GM18505 (cell line): ENCODE results near the gene YWHAG.
"Not testable (repeated sequence)": the region's sequence is repeated elsewhere in the genome, so short reads cannot be mapped to it uniquely, and the experiment has no call there.

Experiments used
- ATAC-seq: cut with Tn5 transposase; IDR thresholded peaks from one replicate; pipeline ENCODE4 v1.9.1; 2021; ENCODE audit not compliant: unreplicated experiment
- POLR2A ChIP-seq: IDR thresholded peaks from 4 replicates; pipeline ENCODE4 v1.6.1; 2011; ENCODE audit warnings: borderline replicate concordance; ENCODE audit not compliant: insufficient read depth, insufficient read length; ENCODE audit errors: extremely low read depth

YWHAG gene

DNA sequence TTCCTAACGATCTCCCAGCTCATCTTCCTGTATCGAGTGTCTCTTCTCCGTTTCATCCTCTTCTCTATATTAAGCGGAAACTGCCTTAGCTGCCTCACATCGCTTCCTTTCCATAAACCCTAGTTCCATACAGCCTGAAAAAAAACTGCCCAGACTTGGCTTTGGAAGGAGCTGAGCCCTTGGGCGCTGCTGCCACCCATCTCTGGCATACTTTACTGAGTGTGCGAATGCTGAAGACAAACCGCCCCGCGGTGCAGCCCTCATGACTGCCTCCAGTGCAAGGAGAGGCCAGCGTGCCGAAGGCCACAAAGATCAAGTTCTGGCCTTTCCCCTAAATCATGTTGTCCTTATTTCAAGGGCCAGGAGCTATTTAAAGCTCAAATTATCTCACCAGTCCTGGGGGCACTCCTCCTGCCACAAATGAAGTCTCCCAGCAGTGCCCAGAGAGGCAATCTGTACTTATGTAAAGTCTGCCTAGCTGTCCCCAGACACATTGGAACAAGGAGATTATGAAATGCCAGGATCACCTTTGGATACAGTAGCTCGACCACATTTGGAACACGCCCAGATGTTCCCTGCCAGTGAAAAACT is 25.2 kb downstream of the YWHAG start:
- ATAC-seq = no peak
- TF ChIP-seq POLR2A = no peak

DNA sequence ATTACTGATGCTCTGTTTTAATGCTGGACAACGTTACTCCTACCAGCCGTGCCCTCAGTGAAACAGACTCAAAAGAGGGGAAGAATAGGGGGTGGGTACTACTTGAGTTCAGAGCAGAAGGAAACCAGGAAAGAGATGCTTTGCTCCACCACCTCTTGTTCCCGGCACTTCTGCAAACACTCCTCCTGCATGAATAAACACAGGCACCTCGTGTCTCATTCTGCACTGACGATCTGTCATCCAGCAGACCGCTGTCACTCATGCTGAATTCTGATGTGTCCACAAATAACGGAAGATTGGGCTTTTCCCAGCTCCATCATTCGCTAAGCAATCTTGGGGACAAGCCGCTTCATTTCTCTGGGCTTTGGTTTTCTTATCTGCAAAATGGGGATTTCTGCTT is 26.7 kb downstream of the YWHAG start:
- TF ChIP-seq POLR2A = no peak
- ATAC-seq = no peak

DNA sequence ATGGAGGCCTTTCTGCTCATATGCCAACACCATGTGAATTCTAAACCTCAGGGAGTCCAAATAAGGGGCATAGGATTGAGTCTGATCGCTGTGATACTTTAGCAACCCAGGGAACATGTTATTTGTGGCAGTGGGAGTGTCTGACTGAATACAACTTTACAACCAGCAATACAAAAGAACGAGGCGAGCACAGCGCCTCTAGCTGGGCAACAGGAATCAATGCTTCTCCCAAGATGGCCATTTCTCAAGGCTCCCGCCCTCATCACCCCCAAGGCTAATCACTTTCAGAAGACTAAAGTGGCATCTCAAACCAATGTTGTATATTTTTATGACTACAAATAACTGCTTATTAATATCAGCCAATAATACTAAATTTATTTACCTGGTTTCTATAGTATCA is 28.1 kb downstream of the YWHAG start:
- TF ChIP-seq POLR2A = no peak
- ATAC-seq = no peak

DNA sequence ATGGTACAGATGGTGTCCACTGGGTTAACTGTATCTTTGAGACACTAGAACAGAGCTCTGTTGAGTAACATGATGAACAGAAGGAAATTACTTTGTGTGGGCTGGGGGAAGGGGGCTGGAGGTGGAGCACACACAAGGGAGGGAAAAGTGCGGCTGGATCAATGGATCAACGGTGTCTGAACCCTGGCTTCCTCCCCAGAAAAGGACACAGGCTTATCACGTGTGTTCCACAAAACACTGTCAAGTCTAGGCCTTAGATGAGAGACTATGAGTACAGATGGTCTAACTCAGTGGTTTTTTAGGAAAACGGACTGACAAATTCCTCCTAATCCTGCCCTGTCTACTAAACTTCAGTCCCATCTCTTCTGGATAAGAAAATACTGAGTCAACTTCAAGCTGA is 28.5 kb downstream of the YWHAG start:
- TF ChIP-seq POLR2A = no peak
- ATAC-seq = no peak

DNA sequence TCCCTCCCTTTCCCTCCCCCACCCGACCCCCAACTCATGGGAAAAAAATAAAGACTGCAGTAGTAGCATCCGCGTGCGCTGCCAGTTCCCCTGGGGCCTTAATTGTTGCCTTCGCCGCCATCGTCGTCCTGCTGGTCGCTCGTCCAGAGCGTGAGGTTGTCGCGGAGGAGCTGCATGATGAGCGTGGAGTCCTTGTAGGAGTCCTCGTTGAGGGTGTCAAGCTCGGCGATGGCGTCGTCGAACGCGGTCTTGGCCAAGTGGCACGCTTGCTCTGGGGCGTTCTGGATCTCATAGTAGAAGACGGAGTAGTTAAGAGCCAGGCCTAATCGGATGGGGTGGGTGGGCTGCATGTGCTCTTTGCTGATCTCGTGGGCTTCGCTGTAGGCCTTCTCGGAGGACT is 29.3 kb downstream of the YWHAG start:
- no peak for ATAC-seq
- no peak for TF ChIP-seq POLR2A

DNA sequence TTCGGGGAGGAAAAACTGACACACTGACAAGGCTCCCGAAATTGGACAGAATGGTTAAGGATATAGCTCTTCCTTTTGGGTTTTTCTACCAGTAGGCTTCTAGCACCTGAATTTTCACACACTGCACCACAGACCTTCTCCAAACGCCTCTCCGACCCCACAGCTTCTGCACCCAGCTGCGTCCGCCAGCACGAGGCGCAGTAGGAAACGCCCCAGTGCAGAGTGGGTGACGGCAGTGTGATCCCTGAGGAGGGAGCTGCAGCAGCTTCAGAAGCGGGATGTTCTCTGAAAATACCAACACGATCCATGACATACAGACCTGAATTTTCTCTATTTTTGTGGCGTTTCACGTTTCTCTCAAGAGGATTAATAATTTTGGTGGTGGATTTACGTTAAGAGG is 30.4 kb downstream of the YWHAG start:
- no peak for TF ChIP-seq POLR2A
- ATAC-seq = no peak

DNA sequence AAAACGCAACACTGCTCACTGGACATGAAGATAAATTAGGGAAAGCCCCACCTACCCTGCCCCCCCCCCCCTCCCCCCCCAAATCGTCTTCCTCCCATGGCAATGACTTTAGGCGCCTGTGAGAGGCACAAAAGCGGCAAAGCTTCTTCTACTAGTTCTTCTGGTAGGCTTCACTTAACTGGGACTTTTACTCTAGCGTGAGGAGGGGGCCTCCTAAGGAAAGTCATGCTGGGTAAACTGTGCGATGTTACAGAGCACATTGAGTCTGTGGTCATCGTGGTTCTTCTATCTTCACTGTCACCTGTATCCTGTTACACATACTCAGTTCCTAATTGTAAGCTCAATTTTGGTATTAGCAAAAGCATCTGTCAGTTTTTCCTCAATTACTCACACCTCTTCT is 31.2 kb downstream of the YWHAG start:
- ATAC-seq = no peak
- TF ChIP-seq POLR2A = no peak

DNA sequence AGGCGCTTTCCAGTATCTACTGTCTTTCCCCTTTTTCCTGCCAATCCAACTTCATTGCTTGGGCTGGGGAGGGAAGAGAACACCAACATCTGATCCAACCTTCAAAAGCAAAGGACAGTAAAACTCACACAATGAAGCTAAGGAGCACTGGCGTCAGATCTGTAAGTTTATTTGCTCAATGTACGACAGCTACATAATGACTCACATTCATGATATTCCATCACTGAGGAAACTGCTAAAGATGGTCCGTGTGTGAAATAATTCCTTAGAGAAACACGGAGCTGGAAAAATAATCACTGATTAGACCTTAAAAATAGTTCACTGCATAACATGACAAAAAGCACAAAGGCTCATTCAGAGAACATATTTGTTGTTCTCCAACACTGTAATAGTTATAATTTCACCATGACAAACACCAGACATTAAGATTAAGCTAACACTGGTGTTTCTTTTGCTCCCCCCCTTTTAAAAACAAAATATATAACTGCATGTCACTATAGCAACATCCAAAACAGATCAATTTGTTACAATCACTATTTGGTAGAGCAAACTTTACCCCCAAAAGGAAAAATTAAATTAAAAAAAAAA is 32.1 kb downstream of the YWHAG start:
- no peak for ATAC-seq

DNA sequence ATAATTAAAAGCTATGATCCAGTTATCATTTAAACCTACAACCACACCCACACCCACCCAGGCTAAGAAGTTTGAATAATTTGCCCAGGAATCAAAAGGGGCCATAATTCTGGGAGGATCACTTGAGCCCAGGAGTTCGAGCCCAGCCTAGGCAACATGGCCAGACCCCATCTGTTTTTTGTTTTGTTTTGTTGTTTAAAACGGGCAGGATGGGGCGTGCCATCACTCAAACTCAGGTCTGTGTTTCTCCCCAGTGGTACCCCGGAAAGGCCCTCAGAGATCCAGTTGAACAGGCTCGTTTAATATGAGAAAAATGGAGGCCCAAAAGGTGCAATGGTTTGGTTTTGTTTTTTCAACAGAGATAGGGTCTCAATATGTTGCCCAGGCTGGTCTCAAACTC is 33.0 kb downstream of the YWHAG start:
- TF ChIP-seq POLR2A = no peak
- no peak for ATAC-seq

More for the DNA sequence above, 32.1 kb downstream of the YWHAG start:
- no peak for TF ChIP-seq POLR2A

DNA sequence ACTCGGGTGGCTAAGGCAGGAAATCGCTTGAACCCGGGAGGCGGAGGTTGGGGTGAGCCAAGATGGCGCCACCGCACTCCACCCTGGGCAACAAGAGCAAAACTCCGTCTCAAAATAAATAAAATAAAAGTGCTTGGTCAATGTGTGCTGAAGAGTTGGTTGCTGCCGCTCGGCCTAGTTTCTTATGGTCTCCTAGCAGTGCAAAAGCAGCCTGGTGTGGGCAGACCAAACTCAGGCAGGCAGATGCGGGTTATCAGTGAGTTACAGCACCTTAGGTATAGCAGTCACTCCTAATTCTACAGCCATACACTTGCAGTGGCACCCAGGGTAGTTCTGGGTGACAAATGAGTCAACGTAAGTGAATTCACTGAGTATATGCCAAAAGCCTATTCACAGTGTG is 33.7 kb downstream of the YWHAG start:
- no peak for TF ChIP-seq POLR2A

DNA sequence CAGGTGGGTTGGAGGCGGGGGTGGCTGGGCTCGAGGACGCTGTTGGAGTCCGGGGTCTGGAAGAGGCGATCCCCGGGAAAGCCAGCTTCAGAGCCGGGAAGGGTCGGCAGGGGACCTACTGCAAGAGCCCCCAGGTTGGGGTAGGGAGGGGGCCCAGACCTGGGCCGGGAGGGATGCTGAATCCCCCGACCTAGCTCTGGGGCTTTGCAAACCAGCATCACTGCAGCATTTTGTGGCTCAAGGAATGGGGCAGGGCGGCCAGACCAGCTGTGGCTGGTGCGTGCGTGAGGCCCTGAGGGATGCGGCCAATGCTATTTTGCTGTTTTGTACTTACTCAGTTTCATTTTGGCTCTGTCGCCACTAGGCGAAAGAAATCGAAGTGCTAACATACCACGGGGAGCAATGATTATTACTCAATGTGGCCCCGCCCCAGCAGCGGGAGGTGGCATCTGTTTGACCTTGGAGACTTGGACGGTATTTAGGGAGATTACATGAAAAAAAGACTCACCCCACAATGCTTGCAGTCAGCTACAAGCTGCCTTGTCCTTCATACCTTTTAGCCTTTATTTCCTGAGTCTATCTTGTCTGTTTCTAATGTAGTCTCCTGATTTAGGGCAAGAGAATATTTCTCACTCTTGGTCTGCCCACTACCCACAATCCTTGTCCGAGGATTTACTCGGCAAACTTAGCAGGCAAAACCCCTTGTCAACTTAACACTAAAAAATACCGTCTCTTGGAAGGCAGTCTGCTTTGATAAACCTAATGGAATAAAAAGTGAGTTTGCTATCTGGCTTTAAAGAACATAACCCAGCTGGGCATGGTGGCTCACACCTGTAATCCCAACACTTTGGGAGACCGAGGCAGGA is 40.1 kb downstream of the YWHAG start:
- ATAC-seq = peak; percentile 37
- peak; percentile 66 for TF ChIP-seq POLR2A

More for the DNA sequence above, 33.7 kb downstream of the YWHAG start:
- no peak for ATAC-seq

DNA sequence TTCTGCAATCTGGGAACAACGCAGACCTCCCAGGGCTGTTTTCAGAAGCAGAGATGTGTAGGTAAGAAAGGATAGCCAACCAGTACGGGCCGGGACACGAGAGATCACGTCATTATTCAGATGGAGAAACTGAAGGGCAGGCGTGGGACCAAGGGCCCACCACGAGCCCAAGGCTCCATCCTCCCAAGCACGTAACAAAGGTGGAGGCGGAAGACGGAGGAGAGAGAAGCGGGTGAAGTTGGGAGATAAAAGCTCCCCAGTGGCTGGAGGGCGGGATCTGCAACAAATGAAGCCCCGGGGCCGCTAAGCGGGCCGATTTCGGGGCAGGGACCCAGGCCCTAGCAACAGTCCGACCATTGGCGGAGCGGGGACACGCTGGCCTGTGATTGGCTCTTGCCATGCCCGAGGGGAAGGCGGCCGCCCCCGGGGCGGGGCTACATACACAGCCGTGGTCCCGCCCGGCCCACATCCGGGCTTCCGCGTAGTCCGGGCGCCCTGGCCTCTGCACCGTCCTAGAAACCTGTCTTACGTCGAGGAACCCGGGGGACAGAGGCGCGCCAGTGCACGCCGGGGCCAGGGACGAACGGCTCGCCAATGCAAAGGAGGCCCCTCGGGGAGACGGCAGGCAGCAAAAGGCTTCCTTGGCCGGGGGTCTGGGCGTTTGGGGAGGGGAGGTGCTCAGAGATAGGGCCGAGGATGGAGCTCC is 40.9 kb downstream of the YWHAG start:
- ATAC-seq = peak; percentile 89
- peak; percentile 79 for TF ChIP-seq POLR2A

DNA sequence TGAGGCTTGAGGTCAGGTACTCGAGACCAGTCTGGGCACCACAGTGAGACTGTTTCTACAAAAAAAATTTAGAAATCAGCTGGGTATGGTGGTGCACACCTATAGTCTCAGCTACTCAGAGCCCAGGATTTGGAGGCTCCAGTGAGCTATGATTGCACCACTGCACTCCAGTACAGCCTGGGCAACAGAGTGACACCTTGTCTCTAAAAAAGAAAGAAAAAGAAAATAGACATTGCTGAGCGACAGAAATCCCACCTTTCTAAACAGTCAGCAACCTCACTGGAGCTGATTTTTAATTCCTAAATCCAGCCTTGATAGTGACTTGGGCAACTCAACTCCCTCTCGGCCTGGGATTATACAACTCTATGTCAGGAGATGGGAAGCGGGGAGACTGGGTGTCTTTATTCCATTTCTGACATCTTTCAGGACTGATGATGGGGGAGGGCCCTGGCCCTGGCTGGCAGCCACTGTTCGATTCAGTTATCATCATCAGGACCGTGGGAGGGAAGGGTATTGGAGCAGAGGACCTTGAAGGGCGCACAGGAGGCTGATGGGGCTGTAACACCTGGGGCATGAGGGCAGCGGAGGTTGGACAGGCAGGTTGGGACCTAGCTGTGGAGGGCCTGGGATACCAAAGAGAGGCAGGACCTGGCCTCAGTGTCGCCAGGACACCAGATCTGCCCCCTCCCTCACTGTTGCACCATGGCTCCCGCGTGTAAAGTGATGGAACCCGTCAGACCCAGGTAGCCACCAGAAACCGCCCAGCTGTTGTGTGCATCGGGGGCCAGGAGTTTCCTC is 41.6 kb downstream of the YWHAG start:
- TF ChIP-seq POLR2A = no peak

DNA sequence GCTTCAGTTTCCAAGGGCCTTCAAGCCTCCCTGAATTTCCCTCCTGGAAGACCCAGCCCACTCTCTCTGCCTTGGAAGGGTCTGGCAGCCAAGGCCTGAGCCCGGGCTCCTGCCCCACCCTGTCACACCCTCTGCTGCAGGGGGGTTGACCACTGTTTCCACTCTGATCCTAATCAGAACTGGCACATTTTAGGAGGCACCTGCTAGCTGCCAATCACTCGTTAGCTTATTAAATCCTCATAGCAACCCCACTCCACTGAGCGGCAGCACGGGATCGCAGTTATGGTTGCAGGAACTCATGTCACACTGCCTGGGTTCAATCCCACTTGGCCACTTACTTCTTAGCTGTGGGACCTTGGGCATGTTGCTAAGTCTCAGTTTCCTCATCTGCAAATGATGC is 43.4 kb downstream of the YWHAG start:
- no peak for ATAC-seq
- TF ChIP-seq POLR2A = no peak

More for the DNA sequence above, 41.6 kb downstream of the YWHAG start:
- ATAC-seq = no peak

DNA sequence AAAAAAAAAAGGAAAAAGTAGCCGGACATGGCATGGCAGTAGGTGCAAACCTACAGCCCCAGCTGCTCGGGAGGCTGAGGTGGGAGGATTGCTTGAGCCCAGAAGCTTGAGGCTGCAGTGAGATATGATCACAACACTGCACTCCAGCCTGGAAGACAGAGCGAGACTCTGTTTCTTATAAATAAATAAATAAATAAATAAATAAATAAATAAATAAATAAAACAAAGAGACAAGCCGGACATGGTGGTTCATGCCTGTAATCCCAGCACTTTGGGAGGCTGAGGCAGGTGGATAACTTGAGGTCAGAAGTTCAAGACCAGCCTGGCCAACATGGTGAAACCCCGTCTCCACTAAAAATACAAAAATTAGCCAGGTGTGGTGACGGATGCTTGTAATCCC is 44.1 kb downstream of the YWHAG start:
- not testable (repeated sequence) for ATAC-seq
